Tibial artery (tissue), 4 donors: Measurements from ENCODE around the gene RARG.

Experiments used
- DNase-seq, 2 donors: peaks; one replicate each; pipeline ENCODE4 v3.0.0-alpha.2; 2019
- H3K27ac ChIP-seq, 2 donors: fragments of 200-600 bp; sonication (generic) in 1 of 2; 1 replicate in 1 of 2; 2 replicates in 1 of 2; pipeline ENCODE4 v1.5.1; 2018 to 2019; ENCODE audit warnings: mild to moderate bottlenecking in 1 of 2
- H3K27me3 ChIP-seq, 2 donors: fragments of 200-600 bp; sonication (generic) in 1 of 2; one replicate each; pipeline versions ENCODE4 v1.5.1 to v1.6.0; 2016 to 2019
- H3K36me3 ChIP-seq, 3 donors: fragments of 200-600 bp; sonication (generic) in 2 of 3; one replicate each; pipeline ENCODE4 v1.5.1; 2016 to 2019; ENCODE audit warnings: mild to moderate bottlenecking in 2 of 3
- H3K4me1 ChIP-seq, 4 donors: fragments of 200-600 bp; sonication (generic) in 2 of 4; 1 replicate in 3 of 4; 2 replicates in 1 of 4; pipeline ENCODE4 v1.5.1; 2016 to 2019
- H3K4me3 ChIP-seq, 2 donors: fragments of 200-600 bp; sonication (generic) in 1 of 2; 1 replicate in 1 of 2; 2 replicates in 1 of 2; pipeline ENCODE4 v1.5.1; 2018 to 2019; ENCODE audit warnings: mild to moderate bottlenecking in 2 of 2
- H3K9me3 ChIP-seq, 3 donors: fragments of 200-600 bp; sonication (generic) in 1 of 3; one replicate each; pipeline ENCODE4 v1.5.1; 2016 to 2019
- intact Hi-C: fragments of 100-400 bp; cut with DNase I; formaldehyde crosslinking; loops from one replicate; pipeline ENCODE4 v1.15.0; 2023; ENCODE audit warnings: low total_unique reads
- TF ChIP-seq, protein P1 (sequence below), 2 experiments: fragments of 200-600 bp in 1 of 2; fragments of 450-650 bp in 1 of 2; IDR thresholded peaks; one replicate each; pipeline ENCODE4 v1.5.1; 2017 to 2019; ENCODE audit warnings: antibody characterized with exemption in 2 of 2, mild to moderate bottlenecking in 1 of 2, moderate library complexity in 1 of 2

Gene RARG

DNA sequence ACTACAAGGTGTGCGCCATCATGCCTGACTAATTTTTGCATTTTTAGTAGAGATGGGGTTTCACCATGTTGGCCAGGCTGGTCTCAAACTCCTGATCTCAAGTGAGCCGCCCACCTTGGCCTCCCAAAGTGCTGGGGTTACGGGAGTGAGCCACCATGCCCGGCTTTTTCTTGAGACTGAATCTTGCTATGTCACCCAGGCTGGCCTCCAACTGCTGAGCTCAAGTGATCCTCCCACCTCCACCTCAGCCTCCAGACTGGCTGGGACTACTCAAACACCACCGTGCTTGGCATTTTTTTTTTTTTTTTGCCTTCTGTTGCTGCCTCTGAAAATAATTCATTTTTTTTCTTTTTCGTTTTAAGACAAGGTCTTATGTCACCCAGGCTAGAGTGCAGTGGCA lies 27.9 kb upstream of the RARG start:
- H3K27me3 ChIP-seq, result no peaks in the 10 kb centered on the region
- intact Hi-C loops, result no loop called here
- no peaks in the 10 kb centered on the region for H3K9me3 ChIP-seq
- TF ChIP-seq, protein P1, sequence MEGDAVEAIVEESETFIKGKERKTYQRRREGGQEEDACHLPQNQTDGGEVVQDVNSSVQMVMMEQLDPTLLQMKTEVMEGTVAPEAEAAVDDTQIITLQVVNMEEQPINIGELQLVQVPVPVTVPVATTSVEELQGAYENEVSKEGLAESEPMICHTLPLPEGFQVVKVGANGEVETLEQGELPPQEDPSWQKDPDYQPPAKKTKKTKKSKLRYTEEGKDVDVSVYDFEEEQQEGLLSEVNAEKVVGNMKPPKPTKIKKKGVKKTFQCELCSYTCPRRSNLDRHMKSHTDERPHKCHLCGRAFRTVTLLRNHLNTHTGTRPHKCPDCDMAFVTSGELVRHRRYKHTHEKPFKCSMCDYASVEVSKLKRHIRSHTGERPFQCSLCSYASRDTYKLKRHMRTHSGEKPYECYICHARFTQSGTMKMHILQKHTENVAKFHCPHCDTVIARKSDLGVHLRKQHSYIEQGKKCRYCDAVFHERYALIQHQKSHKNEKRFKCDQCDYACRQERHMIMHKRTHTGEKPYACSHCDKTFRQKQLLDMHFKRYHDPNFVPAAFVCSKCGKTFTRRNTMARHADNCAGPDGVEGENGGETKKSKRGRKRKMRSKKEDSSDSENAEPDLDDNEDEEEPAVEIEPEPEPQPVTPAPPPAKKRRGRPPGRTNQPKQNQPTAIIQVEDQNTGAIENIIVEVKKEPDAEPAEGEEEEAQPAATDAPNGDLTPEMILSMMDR (IDR thresholded peaks at IDR 0.05), result no peak
- H3K4me1 ChIP-seq, result no peaks in the 10 kb centered on the region
- DNase-seq, result no peak
- no peak overlapping the region for H3K27ac ChIP-seq
- H3K4me3 ChIP-seq, result no peak overlapping the region
- peaks cover under 1 to 23% (median 7%) of the 10 kb centered on the region in 3 donors for H3K36me3 ChIP-seq

DNA sequence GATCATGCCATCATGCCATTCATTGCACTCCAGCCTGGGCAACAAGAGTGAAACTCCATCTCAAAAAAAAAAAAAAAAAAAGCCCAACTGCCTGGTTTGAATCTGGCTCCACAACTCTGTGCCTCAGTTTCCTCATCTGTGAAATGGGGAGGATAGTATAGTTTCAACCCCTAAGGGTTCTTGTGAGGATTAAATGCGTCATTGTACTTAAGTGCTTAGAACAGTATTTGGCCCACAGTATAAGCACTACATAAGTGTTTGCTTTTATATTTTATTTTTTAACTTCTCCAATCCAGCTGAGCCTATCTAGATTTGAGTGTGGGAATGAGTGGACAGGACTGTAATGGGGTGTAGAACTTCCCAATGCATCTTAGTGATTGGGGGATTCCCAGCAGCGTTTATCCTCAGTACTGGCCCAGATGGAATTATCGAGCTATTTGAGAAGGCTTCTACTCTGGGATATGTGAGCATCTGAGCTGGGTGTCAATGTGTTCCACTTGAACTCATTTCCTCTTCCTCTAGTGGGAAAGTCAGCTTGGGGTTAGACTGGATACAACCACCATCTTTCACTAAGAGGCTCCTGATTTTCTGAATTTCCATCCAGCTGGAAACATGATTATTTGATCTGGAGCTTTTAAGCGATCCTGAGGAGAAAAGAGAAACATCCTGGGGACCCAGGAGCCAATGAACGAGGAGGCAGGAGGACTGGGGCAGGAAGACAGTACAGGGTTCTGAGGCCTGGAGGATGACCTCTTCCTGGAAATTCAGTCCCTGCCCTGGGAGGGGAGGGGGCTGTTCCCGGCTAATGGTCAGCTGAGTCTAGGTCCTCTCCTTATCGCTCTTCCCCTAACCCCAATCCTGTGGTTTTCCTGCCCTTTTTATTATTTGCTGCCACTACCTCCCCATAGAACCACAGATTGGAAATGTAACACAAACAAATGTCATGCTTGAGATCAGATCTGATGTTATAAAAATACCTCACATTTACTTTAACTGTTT lies 26.8 kb upstream of the RARG start:
- no peak overlapping the region for H3K27ac ChIP-seq
- TF ChIP-seq, protein P1 (IDR thresholded peaks at IDR 0.05), result no peak
- H3K36me3 ChIP-seq, result peaks cover 8 to 34% (median 16%) of the 10 kb centered on the region in 3 donors
- no peaks in the 10 kb centered on the region for H3K9me3 ChIP-seq
- no peak overlapping the region for H3K4me3 ChIP-seq
- no peak for DNase-seq
- intact Hi-C loops, result no loop called here
- no peaks in the 10 kb centered on the region for H3K27me3 ChIP-seq
- H3K4me1 ChIP-seq, result peaks cover 0 to 3% (median under 1%) of the 10 kb centered on the region in 4 donors

DNA sequence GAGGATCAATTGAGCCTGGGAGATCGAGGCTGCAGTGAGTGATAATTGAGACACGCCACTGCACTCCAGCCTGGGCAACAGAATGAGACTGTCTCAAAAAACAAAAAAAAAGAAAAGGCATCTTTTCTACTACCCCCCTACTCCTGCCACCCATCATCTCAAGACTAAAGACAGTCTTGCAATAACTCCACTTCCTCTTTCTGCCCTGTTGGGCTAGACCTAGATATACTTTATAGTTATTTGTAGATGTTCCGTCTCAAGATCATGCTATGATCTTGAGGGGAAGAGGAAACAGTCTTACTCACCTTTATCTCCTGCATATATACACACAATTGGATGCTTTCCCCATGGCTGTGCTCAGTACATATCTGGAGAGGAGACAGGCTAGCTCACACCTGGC lies 24.0 kb upstream of the RARG start:
- intact Hi-C loops, result no loop called here
- no peak for DNase-seq
- Histone ChIP-seq H3K4me1 (peaks cover 0 to 25% (median 20%) of the 10 kb centered on the region in 4 donors), H3K9me3 (no peaks in the 10 kb centered on the region), H3K27me3 (no peaks in the 10 kb centered on the region), H3K36me3 (peaks cover 14 to 42% (median 17%) of the 10 kb centered on the region in 3 donors), H3K4me3 (no peak overlapping the region), H3K27ac (no peak overlapping the region)
- TF ChIP-seq, protein P1 (IDR thresholded peaks at IDR 0.05), result no peak

DNA sequence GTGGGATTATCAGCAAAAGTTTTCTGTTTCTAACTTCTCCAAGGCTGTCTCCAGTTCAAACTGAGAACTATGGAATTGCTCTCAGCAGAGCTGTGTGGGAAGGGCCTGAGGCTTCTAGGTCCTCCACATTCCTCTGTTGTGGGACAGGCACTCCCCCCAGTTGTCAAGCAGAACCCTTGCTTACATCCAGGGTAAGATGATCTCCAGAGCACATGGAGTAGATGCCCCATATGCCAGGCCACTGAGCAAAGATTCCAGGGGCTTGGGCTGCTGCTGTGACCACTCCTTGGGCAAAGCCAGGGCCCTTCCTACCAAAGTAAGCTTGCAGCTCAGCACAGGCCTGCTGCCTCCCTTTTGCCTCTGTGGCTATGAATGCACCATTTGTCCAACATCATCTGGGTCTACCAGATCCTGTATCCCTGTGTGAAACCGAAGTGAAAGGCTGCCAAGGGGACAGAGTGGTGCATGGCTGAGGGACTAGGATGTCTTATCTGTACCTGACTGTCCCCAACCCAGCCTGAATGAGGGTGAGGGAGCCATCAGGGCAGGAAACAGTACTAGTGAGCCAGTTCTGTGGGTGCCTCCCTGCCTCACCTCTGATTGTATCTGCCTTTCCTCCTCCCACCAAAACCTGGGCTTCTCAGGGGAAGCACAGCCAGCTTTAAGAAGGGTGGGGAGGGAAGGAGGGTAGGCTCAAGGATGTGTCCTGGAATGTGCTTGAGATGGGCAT lies 23.0 kb upstream of the RARG start:
- TF ChIP-seq, protein P1 (IDR thresholded peaks at IDR 0.05), result no peak
- intact Hi-C loops, result no loop called here

DNA sequence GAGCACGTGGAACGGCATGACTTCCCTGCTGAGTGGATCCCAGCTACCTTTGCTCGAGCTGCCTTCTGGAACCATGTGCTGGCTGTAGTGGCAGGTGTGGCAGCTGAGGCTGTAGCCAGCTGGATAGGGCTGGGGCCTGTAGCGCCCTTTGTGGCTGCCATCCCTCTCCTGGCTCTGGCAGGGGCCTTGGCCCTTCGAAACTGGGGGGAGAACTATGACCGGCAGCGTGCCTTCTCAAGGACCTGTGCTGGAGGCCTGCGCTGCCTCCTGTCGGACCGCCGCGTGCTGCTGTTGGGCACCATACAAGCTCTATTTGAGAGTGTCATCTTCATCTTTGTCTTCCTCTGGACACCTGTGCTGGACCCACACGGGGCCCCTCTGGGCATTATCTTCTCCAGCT lies 21.3 kb upstream of the RARG start:
- Histone ChIP-seq H3K27me3 (no peaks in the 10 kb centered on the region), H3K36me3 (peaks cover 14 to 42% (median 17%) of the 10 kb centered on the region in 3 donors), H3K9me3 (no peaks in the 10 kb centered on the region), H3K27ac (peak overlapping the region; percentile 84 to 93), H3K4me1 (peaks cover 0 to 32% (median 27%) of the 10 kb centered on the region in 4 donors), H3K4me3 (peak overlapping the region in 1 of 2 donors; percentile 92)
- DNase-seq, result no peak
- TF ChIP-seq, protein P1 (IDR thresholded peaks at IDR 0.05), result no peak
- intact Hi-C loops, result loop anchor here (2.0 kb wide), 1 partner anchor 32 kb away; no protein-coding TSS in a partner anchor

More for the DNA sequence above, 23.0 kb upstream of the RARG start:
- Histone ChIP-seq H3K9me3 (no peaks in the 10 kb centered on the region), H3K27me3 (no peaks in the 10 kb centered on the region), H3K4me1 (peaks cover 0 to 32% (median 27%) of the 10 kb centered on the region in 4 donors), H3K27ac (no peak overlapping the region), H3K4me3 (no peak overlapping the region), H3K36me3 (peaks cover 14 to 42% (median 17%) of the 10 kb centered on the region in 3 donors)
- DNase-seq, result no peak
